K562 (cell line): Measurements from ENCODE around the gene INCA1. TPM values are rescaled to one million over a fixed set of nuclear protein-coding genes. Genes with fewer than 3 reads are reported as not detected.

Source experiments
- FOS ChIP-seq: IDR thresholded peaks from 3 replicates; pipeline ENCODE4 v1.6.1; 2011; ENCODE audit not compliant: insufficient read length; ENCODE audit errors: extremely low read depth
- HNRNPUL1 ChIP-seq: fragments of 200-400 bp; formaldehyde crosslinking; IDR thresholded peaks from 2 replicates; pipeline ENCODE4 v1.6.1; 2017; ENCODE audit warnings: low read length
- IRF1 ChIP-seq: sonication (generic); formaldehyde crosslinking; IDR thresholded peaks from 2 replicates; pipeline ENCODE4 v1.8.0; 2022; ENCODE audit warnings: missing genetic modification reagents, mild to moderate bottlenecking, borderline replicate concordance
- LEF1 ChIP-seq: fragments of 450-650 bp; IDR thresholded peaks from 2 replicates; pipeline ENCODE4 v1.6.1; 2016; ENCODE audit warnings: mild to moderate bottlenecking
- NFE2 ChIP-seq: IDR thresholded peaks from 2 replicates; pipeline ENCODE4 v1.6.1; 2014; ENCODE audit warnings: antibody characterized with exemption, low read depth
- PHF8 ChIP-seq: fragments of 200-600 bp; sonication (generic); IDR thresholded peaks from 2 replicates; pipeline ENCODE4 v1.6.1; 2012; ENCODE audit warnings: mixed run types, mild to moderate bottlenecking, inconsistent platforms, low read length, moderate library complexity, borderline replicate concordance
- PKNOX1 ChIP-seq: fragments of 450-650 bp; IDR thresholded peaks from 2 replicates; pipeline ENCODE4 v1.6.1; 2016
- RAD51 ChIP-seq: fragments of 450-650 bp; IDR thresholded peaks from 2 replicates; pipeline ENCODE4 v1.7.1; 2016; ENCODE audit warnings: low read depth, mild to moderate bottlenecking, borderline replicate concordance
- XRCC5 ChIP-seq: fragments of 200-400 bp; formaldehyde crosslinking; IDR thresholded peaks from 2 replicates; pipeline ENCODE4 v1.6.1; 2017; ENCODE audit warnings: low read depth, mild to moderate bottlenecking, low read length
- ZNF3 ChIP-seq: fragments of 250-450 bp; sonication (Bioruptor Pico); IDR thresholded peaks from 2 replicates; pipeline ENCODE4 v1.5.0; 2021; ENCODE audit warnings: mild to moderate bottlenecking, moderate library complexity
- ZNF695 ChIP-seq: fragments of 450-650 bp; formaldehyde crosslinking; IDR thresholded peaks from 2 replicates; pipeline ENCODE4 v1.4.0; 2020; ENCODE audit warnings: mild to moderate bottlenecking, moderate library complexity
- polyA plus RNA-seq, 8 experiments: library from polyadenylated mRNA; depleted of rRNA in 4 of 8; stranded (reverse) in 5 of 8; unstranded in 3 of 8; fragments of >200 nt; fragmentation: Nextera tagmentation in 2 of 8; fragmentation: Illumina TruSeq in 1 of 8; extraction: Ambion mirVana in 2 of 8; extraction: Trizol in 1 of 8; gene quantifications; 2 replicates each; pipeline versions ENCODE4 v1.2.1 to v1.2.3, GENCODE V29; 2011 to 2014; ENCODE audit warnings: inconsistent platforms in 1 of 8, missing spikeins in 1 of 8
- total RNA-seq, 7 experiments: library from RNA; depleted of rRNA in 6 of 7; stranded (reverse); fragments of >200 nt in 6 of 7; fragmentation: Illumina TruSeq in 2 of 7; extraction: Trizol in 2 of 7; gene quantifications; 2 replicates each; pipeline versions ENCODE4 v1.2.1 to v1.2.3, GENCODE V29; 2011 to 2021; ENCODE audit warnings: low replicate concordance in 1 of 7
- TF ChIP-seq, protein P1 (sequence below): IDR thresholded peaks from 2 replicates; pipeline ENCODE4 v1.6.1; 2012; ENCODE audit warnings: low read depth, low read length, improper control_type of control experiment, borderline replicate concordance
- TF ChIP-seq, protein P2 (sequence below): fragments of 200-600 bp; sonication (generic); IDR thresholded peaks from one replicate; pipeline ENCODE4 v1.6.1; 2012; ENCODE audit warnings: mild to moderate bottlenecking, low read depth, low read length, inconsistent platforms

Gene INCA1
- total and polyA plus RNA-seq, 9 of the 15 experiments (the other 6 are each of a cell fraction or from before 2014, with no cell fraction given) = 0.08 to 0.50 (median 0.13) TPM; not detected in 4

DNA sequence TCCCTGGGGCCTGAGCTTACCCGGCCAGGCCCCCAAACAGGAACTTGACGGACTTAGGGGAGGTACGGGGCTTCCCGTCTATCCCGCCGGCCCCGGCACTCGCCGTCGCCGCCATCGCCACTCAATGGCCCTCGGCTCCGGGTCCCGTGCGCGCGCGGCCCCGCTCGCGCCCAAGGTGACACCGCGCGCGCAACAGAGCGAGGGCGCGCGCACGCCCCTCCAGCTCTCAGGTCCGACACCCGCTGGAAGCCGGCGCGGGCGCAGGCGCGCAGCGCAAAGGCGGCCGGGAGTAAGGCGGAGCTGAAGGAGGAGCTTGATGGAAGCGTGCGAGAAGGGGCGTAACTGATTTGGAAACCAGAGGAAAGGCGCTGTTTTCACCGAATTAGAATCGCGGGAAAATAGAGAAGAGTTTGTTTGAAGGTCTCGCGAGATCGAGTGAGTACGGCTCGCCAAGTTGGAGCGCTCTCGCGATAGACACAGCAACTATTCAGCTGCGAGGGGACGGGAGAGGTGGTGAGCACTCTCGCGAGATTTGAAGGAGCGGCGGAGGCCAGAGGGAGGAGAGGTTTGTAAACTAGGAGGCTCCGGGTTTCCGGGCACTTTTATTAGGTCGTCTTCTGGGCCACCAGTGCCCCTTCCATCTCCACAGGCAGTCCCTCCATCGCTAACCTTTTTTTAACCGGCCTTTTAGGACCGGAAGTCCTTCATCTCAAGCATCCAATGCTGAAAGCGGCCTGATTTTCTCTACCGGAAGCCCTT, 57.3 kb downstream of the INCA1 start, which contains the start of the genes RNF167 and SLC25A11 (continued):
- TF ChIP-seq XRCC5 = no peak
- no peak for TF ChIP-seq RAD51
- TF ChIP-seq, protein P1, sequence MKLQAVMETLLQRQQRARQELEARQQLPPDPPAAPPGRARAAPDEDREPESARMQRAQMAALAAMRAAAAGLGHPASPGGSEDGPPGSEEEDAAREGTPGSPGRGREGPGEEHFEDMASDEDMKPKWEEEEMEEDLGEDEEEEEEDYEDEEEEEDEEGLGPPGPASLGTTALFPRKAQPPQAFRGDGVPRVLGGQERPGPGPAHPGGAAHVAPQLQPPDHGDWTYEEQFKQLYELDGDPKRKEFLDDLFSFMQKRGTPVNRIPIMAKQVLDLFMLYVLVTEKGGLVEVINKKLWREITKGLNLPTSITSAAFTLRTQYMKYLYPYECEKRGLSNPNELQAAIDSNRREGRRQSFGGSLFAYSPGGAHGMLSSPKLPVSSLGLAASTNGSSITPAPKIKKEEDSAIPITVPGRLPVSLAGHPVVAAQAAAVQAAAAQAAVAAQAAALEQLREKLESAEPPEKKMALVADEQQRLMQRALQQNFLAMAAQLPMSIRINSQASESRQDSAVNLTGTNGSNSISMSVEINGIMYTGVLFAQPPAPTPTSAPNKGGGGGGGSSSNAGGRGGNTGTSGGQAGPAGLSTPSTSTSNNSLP = no peak
- no peak for TF ChIP-seq FOS
- TF ChIP-seq LEF1 = no peak
- TF ChIP-seq PKNOX1 = peak; percentile 72
- TF ChIP-seq HNRNPUL1 = no peak
- TF ChIP-seq PHF8 = peak; percentile 80
- TF ChIP-seq NFE2 = no peak
- no peak for TF ChIP-seq IRF1 (CRISPR knock-in tag)
- TF ChIP-seq ZNF3 = no peak
- TF ChIP-seq, protein P2, sequence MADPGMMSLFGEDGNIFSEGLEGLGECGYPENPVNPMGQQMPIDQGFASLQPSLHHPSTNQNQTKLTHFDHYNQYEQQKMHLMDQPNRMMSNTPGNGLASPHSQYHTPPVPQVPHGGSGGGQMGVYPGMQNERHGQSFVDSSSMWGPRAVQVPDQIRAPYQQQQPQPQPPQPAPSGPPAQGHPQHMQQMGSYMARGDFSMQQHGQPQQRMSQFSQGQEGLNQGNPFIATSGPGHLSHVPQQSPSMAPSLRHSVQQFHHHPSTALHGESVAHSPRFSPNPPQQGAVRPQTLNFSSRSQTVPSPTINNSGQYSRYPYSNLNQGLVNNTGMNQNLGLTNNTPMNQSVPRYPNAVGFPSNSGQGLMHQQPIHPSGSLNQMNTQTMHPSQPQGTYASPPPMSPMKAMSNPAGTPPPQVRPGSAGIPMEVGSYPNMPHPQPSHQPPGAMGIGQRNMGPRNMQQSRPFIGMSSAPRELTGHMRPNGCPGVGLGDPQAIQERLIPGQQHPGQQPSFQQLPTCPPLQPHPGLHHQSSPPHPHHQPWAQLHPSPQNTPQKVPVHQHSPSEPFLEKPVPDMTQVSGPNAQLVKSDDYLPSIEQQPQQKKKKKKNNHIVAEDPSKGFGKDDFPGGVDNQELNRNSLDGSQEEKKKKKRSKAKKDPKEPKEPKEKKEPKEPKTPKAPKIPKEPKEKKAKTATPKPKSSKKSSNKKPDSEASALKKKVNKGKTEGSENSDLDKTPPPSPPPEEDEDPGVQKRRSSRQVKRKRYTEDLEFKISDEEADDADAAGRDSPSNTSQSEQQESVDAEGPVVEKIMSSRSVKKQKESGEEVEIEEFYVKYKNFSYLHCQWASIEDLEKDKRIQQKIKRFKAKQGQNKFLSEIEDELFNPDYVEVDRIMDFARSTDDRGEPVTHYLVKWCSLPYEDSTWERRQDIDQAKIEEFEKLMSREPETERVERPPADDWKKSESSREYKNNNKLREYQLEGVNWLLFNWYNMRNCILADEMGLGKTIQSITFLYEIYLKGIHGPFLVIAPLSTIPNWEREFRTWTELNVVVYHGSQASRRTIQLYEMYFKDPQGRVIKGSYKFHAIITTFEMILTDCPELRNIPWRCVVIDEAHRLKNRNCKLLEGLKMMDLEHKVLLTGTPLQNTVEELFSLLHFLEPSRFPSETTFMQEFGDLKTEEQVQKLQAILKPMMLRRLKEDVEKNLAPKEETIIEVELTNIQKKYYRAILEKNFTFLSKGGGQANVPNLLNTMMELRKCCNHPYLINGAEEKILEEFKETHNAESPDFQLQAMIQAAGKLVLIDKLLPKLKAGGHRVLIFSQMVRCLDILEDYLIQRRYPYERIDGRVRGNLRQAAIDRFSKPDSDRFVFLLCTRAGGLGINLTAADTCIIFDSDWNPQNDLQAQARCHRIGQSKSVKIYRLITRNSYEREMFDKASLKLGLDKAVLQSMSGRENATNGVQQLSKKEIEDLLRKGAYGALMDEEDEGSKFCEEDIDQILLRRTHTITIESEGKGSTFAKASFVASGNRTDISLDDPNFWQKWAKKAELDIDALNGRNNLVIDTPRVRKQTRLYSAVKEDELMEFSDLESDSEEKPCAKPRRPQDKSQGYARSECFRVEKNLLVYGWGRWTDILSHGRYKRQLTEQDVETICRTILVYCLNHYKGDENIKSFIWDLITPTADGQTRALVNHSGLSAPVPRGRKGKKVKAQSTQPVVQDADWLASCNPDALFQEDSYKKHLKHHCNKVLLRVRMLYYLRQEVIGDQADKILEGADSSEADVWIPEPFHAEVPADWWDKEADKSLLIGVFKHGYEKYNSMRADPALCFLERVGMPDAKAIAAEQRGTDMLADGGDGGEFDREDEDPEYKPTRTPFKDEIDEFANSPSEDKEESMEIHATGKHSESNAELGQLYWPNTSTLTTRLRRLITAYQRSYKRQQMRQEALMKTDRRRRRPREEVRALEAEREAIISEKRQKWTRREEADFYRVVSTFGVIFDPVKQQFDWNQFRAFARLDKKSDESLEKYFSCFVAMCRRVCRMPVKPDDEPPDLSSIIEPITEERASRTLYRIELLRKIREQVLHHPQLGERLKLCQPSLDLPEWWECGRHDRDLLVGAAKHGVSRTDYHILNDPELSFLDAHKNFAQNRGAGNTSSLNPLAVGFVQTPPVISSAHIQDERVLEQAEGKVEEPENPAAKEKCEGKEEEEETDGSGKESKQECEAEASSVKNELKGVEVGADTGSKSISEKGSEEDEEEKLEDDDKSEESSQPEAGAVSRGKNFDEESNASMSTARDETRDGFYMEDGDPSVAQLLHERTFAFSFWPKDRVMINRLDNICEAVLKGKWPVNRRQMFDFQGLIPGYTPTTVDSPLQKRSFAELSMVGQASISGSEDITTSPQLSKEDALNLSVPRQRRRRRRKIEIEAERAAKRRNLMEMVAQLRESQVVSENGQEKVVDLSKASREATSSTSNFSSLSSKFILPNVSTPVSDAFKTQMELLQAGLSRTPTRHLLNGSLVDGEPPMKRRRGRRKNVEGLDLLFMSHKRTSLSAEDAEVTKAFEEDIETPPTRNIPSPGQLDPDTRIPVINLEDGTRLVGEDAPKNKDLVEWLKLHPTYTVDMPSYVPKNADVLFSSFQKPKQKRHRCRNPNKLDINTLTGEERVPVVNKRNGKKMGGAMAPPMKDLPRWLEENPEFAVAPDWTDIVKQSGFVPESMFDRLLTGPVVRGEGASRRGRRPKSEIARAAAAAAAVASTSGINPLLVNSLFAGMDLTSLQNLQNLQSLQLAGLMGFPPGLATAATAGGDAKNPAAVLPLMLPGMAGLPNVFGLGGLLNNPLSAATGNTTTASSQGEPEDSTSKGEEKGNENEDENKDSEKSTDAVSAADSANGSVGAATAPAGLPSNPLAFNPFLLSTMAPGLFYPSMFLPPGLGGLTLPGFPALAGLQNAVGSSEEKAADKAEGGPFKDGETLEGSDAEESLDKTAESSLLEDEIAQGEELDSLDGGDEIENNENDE = no peak
- TF ChIP-seq ZNF695 (CRISPR knock-in tag) = no peak
